Nephron progenitor cell (in vitro differentiated cells): ENCODE results near the gene PLK4.
"Not testable (repeated sequence)": the region's sequence is repeated elsewhere in the genome, so short reads cannot be mapped to it uniquely, and the experiment has no call there.

Experiments
- DNase-seq: peaks from one replicate; pipeline ENCODE4 v3.0.0; 2021
- H3K27ac Mint-ChIP-seq: 2 replicates; pipeline ENCODE4 v1.8.0; 2021; ENCODE audit warnings: mild to moderate bottlenecking, moderate library complexity, mixed read lengths
- H3K27me3 Mint-ChIP-seq: 2 replicates; pipeline ENCODE4 v1.8.0; 2021; ENCODE audit warnings: mild to moderate bottlenecking, low read depth, mixed read lengths; ENCODE audit not compliant: poor library complexity
- H3K36me3 Mint-ChIP-seq: 2 replicates; pipeline ENCODE4 v1.8.0; 2021; ENCODE audit warnings: low read depth, mixed read lengths
- H3K4me1 Mint-ChIP-seq: 2 replicates; pipeline ENCODE4 v1.8.0; 2021; ENCODE audit warnings: mixed read lengths
- H3K4me3 Mint-ChIP-seq: 2 replicates; pipeline ENCODE4 v1.8.0; 2021; ENCODE audit warnings: mild to moderate bottlenecking, moderate library complexity, mixed read lengths
- H3K9me3 Mint-ChIP-seq: 2 replicates; pipeline ENCODE4 v1.8.0; 2021; ENCODE audit warnings: mild to moderate bottlenecking, moderate library complexity, mixed read lengths
- CTCF ChIP-seq: fragments of 200-600 bp; sonication (generic); IDR thresholded peaks from 2 replicates; pipeline ENCODE4 v1.5.0; 2021; ENCODE audit warnings: antibody characterized with exemption

PLK4 gene

GRCh38 chr4:127888559-127888958 lies 7.9 kb downstream of the PLK4 start:
- no peak overlapping the region for H3K27ac Mint-ChIP-seq
- peaks cover 66% of the 10 kb centered on the region for H3K36me3 Mint-ChIP-seq
- DNase-seq, result no peak
- no peaks in the 10 kb centered on the region for H3K27me3 Mint-ChIP-seq
- TF ChIP-seq CTCF, result no peak
- no peak overlapping the region for H3K4me3 Mint-ChIP-seq
- peaks cover 15% of the 10 kb centered on the region for H3K4me1 Mint-ChIP-seq
- H3K9me3 Mint-ChIP-seq, result no peaks in the 10 kb centered on the region

- Mint-ChIP-seq H3K4me1 (peaks cover 15% of the 10 kb centered on the region), H3K27ac (no peak overlapping the region), H3K27me3 (no peaks in the 10 kb centered on the region), H3K36me3 (peaks cover 65% of the 10 kb centered on the region), H3K4me3 (no peak overlapping the region), H3K9me3 (no peaks in the 10 kb centered on the region)
- no peak for DNase-seq
- no peak for TF ChIP-seq CTCF
Measured at GRCh38 chr4:127889903-127890302, 9.2 kb downstream of the PLK4 start.

- H3K27me3 Mint-ChIP-seq, result no peaks in the 10 kb centered on the region
- no peak overlapping the region for H3K27ac Mint-ChIP-seq
- peaks cover 7% of the 10 kb centered on the region for H3K9me3 Mint-ChIP-seq
- H3K36me3 Mint-ChIP-seq, result peaks cover 64% of the 10 kb centered on the region
- H3K4me1 Mint-ChIP-seq, result no peaks in the 10 kb centered on the region
- no peak for DNase-seq
- no peak for TF ChIP-seq CTCF
- H3K4me3 Mint-ChIP-seq, result no peak overlapping the region
Measured at GRCh38 chr4:127896069-127896468, 15.4 kb downstream of the PLK4 start.

- DNase-seq, result no peak
- H3K4me1 Mint-ChIP-seq, result no peaks in the 10 kb centered on the region
- H3K36me3 Mint-ChIP-seq, result peaks cover 69% of the 10 kb centered on the region
- TF ChIP-seq CTCF, result no peak
- H3K27ac Mint-ChIP-seq, result no peak overlapping the region
- peaks cover 7% of the 10 kb centered on the region for H3K9me3 Mint-ChIP-seq
- H3K4me3 Mint-ChIP-seq, result no peak overlapping the region
- no peaks in the 10 kb centered on the region for H3K27me3 Mint-ChIP-seq
Measured at GRCh38 chr4:127896528-127896927, 15.8 kb downstream of the PLK4 start.

- not testable (repeated sequence) for DNase-seq, H3K27ac Mint-ChIP-seq, H3K27me3 Mint-ChIP-seq, H3K4me1 Mint-ChIP-seq, H3K4me3 Mint-ChIP-seq
- H3K9me3 Mint-ChIP-seq, result peaks cover 17% of the 10 kb centered on the region
- H3K36me3 Mint-ChIP-seq, result peaks cover 55% of the 10 kb centered on the region
Measured at GRCh38 chr4:127899682-127900081, 19.0 kb downstream of the PLK4 start.

GRCh38 chr4:127905029-127905428 lies 24.3 kb downstream of the PLK4 start:
- peaks cover 3% of the 10 kb centered on the region for H3K27me3 Mint-ChIP-seq
- no peak for TF ChIP-seq CTCF
- H3K4me1 Mint-ChIP-seq, result no peaks in the 10 kb centered on the region

More at GRCh38 chr4:127905029-127905428, 24.3 kb downstream of the PLK4 start:
- DNase-seq, result no peak
- peaks cover 22% of the 10 kb centered on the region for H3K36me3 Mint-ChIP-seq
- no peak overlapping the region for H3K27ac Mint-ChIP-seq
- H3K4me3 Mint-ChIP-seq, result no peak overlapping the region
- H3K9me3 Mint-ChIP-seq, result peaks cover 14% of the 10 kb centered on the region
